GM21447 (cell line): ENCODE data around the gene AATK.

Source experiments
- ATAC-seq: cut with Tn5 transposase; IDR thresholded peaks from one replicate; pipeline ENCODE4 v1.9.1; 2021; ENCODE audit not compliant: unreplicated experiment

The AATK gene

DNA sequence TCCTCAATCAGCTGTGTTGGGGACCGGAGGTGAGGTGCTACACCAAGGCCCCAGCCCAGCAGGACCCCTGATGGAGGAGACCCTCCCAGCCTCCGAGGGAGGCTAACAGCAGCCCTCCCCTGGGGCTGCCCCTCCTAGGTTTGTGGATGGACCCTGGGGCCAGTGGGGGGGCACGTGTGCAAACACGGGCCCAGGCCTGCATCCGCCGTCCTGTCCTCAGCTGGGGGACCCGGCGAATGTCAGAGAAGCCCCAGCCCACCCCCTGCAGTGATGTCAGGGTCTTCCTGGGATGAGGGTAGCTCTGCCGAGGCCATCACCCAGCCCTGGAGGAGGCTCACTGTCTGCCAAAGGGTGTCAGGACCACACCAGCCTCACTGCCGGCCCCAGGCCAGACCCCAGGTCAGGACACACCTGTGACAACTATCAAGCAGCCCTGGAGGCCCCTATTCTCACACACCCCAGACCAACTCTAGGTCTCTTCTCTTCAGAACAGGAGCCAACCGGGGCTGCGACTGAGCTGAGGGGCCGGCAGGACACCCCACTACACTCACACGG lies 30.0 kb upstream of the AATK start:
- ATAC-seq = no peak

DNA sequence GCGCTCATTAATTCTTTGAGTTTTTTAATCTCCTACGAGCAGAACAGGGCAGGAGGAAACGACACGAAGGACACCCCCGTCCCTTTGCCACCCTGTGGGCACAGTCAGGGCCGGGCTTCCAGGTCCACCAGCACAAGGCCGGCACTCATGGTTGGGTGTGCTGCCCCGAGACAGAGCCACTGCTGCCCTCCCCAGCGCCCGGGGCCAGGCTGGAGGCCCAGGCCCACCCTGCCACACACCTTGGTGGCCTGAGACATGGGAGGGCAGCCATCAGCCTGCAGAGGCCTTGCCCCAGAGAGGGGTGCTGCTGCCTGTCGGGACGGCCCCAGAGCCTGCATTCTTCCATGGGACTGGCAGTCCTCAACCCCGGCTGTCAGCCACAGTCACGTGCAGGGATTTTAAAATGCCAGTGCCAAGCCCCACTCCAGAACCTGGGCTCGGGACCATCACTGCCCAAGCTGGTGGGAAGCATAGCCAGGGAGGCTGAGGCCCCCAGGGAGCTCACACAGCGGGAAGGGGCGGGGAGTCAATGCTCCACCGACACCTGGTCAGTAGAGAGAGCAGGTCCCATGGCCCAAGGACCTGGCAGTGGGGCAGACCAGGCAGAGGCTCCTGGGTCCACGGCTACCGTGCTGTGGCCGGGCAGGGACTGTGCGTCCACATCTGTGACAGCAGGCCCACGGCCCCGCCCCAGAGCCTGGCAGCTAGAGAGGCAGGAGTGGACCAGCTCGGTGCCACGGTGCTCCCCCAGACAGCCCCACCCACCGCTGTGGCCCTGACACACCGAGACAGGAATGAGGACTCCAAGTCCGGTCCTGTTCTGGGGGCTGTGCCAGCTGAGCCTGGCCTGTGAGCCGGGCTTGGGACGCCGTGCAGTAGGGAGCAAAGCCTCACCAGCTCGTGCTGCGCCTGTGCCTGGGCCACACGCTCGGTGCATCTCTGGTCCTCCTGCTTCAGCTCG lies 29.2 kb upstream of the AATK start:
- no peak for ATAC-seq

DNA sequence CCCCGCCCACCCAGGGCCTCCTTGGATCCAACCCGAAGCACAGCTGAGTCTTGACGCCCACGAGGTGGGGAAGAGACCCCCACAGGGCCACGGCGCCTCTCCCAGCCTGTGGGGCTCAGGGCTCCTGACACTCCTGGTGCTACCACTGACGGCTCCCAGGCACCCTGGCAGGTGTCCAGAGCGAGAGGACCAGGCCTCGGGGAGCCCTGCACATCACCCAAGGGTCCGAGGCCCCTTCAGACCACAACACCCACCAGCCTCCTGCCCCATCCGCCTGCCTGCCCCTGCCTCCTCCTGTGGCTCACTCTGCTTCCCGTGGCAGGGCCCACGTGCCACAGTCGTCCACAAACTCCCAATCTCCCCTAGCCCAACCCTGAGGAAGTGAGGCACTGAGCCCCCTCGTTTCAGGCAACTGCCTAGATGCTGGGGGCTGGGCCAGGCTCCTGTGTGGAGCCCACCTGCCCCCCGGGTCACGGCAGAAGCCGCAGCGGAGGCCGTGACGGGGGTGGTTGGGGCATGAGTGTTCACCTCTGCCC lies 28.3 kb upstream of the AATK start:
- ATAC-seq = no peak

DNA sequence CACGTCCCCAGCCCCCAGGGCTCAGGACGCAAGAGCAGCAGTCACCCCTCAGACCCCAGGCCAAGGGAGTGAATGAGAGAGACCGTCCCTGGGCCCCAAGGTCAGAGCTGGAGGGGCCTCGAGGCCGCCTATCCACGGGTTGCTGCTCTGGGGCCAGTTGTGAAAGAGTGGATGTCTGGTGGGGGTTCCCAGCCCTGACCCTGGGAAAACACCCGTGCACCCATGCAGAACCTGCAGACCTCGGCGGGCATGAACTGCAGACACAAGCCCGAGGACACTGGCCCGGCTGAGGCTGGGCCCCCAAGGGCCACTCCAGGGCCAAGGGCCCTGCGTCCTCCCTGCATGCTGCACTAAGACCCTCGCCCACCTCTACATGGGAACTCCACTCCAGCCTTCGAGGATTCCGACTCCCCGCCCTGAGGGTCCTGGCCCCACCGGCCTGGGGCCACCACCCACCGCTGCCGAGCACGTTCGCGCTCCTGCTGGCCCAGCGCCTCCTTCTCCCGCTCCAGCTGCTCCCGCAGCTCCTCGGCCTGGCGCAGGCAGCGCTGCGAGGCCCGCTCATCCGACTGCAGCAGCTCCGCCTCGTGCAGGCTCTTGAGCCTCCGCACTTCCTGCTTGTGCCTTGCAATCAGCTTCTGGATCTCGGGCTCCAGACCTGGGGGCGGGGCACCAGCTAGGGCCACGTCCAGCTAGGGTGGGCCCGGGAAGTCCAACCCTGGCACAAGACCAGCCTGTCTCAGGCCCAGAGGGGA lies 27.6 kb upstream of the AATK start:
- no peak for ATAC-seq

DNA sequence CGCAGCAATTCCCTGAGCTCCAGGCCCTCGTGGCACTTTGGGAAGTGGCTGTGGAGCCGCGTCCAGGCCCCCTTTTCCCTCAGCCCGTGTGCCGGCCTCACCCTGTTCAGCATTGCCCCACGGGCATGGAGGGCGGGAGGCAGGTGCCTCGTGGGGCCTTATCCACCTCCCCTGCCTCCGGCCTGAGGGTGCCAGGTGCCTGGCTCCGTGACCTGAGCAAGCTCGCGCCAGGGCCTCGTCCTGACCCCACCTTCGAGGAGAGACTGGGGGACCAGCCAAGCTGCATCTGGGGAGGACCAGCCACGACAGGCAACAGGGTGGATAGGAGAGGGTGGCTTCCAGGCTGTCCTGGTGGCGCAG lies 27.0 kb upstream of the AATK start:
- no peak for ATAC-seq

DNA sequence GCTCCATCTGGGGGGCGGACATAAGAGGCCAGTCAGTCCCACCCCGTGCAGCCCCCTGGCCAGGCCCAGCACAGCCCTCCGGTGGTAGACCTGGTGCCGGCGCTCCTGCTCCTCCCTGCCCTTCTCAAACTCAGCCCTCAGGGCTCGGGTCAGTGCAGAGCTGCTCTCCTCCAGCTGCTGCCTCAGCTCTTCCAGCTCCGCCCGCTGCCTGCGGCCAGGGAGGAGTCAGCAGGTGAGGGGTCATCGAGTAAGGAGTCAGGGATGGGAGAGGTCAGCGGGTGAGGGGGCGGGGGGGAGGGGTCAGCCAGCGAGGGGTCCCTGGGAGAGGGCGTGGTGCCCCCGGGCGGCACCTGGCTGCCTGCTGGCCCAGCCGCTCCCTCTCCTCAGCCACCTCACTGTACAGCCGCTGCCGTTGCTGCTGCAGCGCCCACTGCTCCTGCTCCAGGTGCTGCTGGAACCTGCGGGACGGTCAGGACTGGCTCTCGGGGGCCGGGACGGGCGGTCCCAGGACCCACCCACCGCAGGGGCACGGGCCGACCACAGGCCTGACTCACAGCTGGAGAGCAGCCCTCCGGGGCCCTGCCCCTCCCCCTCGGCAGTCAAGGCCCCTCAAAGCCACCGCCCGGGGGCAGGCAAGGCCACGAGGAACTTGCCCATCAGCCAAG lies 26.5 kb upstream of the AATK start:
- no peak for ATAC-seq

DNA sequence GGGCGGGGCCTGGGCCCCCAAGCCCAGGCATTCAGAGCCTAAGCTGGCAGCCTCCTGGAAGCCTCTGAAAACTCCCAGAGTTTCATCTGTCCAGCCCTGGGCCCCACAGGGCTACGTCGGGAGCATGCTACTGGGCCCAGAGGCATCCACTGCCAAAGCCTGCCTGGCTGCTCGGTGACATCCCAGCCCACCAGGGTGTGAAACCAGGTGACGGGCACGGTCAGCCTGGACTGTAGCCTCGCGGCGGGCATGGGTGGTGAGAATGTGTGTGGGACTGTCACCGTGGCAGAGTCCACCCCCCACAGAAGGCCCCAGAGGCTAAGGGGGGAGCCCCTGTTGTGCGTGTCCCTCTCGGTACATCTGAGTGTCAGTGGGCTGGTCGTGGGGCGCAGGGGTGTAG lies 25.6 kb upstream of the AATK start:
- ATAC-seq = no peak

DNA sequence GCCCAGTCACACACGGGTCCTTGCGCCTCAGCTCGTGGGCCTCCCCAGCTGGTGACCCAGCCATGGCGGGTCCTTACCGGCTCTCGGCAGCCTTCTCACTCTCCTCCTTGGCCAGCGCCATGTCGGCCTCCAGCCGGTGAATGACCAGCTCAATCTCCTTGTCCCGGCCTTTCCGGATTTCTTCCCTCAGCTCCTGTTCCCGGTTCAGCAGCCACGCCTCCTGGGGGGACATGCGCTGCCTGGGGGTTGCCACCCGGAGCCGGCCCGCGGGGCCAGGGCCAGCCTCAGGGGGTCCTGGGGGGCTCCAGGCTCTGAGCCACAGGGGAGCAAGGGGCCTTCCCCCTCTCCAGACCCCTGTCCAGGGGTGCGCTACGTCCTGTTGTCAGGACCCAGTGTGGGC lies 25.1 kb upstream of the AATK start:
- no peak for ATAC-seq

DNA sequence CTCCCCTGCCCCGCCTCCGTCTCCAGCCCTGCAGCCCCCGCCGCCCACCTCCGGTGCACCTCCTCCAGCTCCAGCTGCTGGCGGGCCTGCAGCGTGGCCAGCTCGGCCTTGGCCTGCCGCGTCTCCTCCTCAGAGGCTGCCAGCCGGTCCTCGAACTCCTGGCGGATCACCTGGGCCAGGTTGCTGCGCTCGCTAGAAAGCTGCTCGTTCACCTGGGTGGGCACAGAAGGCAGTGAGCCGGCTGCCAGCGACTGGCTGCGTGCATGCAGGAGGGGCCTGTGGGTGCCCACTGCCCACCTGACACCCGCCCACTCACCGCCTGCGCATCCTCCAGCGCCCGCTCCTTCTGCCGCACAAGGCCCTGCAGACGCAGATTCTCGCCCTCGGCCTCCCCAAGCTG lies 24.6 kb upstream of the AATK start:
- no peak for ATAC-seq

DNA sequence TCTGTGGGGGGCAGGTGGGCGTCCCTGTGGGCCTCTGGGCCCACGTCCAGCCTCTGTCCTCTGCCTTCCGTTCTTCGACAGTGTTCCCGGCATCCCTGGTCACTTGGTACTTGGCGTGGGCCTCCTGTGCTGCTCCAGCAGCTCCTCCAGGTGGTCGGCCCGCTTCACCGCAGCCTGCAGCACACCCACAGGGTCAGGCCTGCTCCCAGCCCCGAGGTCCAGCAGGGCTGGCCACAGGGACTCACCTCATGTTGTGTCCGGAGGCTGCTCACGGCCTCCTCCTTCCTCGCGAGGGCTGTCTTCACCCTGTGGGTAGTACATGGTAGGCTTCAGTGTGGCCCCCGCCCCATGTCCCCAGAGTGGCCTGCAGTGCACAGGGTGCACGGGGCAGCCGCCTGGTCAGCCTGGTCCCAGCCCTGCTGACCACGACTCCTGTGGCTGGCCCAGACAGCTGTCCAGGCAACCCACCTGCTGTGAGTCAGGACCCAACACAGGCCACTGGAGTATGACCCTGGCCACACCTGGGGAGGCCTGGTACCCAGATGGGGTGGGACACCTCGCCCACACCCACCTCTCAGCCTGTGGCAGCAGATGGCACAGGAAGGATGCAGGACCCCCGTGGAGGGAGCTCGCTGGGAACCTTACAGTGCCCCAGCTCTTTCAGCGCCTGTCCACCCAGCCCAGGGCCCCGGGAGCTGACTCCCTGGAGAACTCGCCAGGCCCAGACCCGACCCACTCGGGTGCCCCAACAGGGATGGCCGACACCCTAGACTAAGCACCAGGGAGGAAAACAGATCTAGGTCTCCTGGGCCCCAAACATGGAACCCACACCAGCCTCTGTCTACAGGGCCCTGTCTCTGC lies 23.9 kb upstream of the AATK start:
- no peak for ATAC-seq

DNA sequence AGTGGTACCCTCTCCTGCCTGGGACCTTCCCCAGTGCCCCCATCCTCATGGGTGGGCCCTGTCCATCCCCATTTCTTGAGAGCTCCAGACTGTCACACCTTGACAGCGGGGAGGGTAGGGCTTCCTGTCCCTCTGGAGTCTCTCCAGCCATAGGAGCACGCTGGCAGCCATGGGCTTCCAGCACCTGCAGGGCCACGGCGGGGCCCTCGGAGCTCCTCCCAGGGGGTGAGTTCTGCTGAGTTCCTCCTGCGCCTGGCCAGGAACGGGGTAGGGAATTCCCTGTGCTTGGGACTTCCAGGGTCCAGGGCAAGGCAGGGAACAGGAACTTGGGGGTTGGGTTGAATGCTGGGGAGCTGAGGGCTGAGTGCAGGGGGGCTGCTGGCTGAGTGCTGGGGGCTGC lies 23.0 kb upstream of the AATK start:
- no peak for ATAC-seq

DNA sequence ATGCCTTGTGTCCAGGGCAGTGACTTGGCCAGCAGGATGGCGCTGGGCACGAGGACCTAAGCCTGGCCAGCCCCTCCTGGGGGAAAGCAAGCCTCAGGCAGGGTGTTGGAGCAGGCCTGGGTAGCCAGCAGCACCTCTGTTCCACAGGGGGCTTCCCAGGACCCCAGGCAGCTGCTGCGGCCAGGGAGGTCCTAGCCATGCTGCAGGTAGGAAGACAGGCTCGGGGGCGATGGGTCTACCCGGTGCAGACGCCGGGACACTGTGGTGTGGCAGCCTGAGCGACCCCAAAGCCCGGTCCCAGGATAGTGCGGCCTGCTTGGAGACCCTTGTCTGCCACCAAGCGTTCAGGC lies 22.4 kb upstream of the AATK start:
- no peak for ATAC-seq

DNA sequence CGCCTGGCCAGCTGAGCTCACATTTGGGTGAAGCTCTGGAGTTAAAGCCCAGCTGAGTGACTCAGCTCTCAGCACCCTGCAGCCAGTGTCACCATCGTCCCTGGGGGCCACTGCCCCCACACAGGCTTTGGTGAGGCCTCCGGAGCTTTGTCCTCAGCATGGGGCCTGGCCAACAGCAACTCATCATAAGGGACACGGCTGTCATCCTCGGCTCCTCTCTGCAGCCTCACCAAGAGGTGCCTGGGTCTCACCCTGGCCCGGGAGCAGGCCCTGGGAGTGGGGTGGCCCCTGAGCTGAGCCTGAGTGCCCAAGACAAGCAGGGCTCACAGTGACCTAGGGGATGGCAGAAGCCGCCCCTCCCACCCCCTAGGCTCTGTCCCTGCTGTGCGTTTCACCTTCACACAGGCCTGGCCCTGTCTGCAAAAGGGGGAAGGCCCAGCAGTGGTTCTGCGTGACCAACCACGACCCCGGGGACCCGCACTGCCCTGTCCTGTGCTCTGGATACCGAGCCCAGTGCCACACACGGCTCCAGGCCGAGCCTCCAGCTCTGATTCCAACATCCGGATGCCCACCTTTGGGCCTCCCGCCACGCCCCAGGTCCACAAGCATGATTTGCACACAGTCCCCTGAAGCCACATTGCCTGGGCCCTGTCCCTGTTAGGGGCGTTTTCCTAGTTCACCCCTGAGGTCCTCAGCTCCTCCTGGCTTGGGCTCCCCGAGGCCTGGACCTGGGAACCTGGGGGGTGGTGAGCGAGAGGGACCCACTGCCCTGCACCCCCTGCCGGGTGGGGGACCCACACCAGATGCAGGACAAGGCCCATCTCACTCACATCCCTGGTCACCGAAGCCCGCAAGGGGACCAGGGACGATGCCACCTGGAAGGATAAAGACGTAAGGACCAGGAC lies 21.8 kb upstream of the AATK start:
- ATAC-seq = no peak

DNA sequence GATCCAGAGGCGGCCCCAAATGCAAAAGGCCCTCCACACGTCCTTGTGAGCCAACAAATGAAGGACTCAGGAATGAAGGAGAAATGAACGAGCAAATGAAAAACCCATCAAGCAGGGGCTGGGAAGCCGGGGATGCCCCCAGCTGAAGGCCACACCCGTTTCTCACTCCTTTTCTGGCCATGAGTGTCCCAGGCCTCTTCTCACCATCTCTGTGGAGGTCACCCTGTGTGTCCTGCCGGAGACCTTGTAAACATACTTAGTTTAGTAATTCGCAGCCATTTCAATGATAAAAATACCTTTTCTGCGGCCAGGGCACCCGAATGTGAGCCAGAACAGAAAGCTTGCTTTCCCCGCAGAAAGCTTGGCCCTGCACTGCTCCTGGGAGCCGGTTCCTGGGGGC lies 21.1 kb upstream of the AATK start:
- ATAC-seq = no peak

DNA sequence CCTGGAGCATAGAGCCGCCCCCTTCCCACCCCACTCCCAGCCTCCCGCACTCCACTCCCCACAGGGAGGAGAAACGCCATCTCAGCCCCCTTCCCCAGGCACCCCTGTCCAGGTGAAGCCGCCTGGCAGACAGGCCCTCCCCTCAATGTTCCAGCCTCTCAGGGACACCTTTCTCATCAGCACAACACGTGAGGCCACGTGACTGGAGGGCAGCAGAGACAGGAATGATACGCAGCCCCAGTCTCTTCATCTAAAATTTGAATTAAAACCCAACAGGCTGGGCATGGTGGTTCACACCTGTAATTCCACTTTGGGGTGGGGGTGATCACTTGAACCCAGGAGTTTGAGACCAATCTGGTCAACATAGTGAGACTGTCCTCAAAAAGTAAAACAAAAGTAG lies 20.2 kb upstream of the AATK start:
- ATAC-seq = no peak

DNA sequence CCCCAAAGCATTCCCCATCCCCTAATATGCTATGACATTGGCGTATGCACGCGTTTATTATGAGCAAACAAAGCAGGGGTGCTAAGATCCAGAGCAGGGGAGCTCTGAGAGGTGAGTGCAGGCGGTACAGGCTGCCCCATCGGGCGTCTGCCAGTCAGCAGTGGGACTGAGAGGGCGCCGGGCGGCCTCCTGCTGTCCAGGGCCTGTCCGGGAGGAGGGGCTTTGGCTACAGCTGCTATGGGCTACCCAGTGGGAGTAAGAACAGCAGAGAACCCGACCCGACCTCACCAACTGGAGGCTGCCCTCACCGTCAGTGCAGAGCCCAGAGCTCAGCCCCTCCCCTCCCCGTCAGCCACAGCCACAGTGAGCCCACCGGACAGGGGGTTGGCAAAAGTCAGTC lies 18.5 kb upstream of the AATK start:
- no peak for ATAC-seq

DNA sequence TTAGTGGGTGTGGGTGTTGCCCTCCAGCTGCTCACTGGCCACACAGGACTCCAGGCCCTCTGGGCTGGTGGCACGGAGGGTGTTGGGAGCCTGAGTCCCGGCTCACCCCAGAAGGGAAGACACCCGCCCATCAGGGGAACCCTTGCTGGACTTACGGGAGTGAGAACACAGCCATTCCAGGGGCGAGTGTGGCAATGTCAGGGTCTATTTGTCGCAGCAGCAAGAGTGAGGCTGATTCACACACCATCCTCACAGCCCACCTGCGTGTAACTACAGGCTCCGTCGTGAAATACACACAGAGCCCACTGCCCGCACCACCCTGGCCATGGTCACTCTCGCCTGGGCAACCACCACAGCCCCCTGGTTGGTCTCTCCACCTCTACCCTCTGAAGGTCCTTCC lies 17.8 kb upstream of the AATK start:
- no peak for ATAC-seq

DNA sequence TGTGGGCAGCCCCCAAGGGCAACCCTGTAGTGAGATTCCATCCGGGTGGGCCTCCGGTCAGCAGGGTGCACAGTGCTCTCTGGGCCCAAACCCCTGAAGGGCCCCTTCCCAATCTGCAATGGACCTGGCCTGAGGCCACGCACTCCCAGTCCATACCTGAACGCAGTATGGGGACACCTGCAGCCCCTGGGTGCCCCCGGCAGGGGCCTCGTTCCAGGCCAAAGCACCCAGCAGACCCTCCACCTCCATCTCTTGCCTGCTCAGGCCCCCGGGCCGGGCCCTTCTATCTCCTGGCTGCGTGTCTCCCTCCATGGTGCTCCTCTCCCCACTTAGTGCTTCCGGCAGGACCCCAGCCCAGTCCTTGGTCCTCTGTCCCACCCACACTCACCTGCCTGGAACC lies 17.3 kb upstream of the AATK start:
- no peak for ATAC-seq

DNA sequence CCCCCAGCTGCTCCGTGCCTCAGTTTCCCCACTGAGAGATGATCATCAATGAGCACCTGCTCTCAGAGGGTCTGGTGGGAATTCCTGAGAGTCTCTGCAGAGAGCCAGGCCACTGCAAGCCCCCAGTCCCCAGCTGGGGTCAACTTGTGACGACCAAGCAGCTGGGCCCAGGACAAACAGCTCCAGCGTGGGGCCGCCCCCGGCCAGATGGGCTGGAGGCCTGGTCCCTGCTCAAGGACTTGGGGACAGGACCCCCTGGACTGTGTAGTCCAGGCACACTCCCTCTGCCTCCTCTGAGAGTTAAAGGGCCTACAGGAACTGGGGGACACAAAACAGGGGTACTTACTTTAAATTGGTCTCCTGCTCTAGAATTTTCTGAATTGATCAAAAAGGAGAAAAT lies 16.6 kb upstream of the AATK start:
- ATAC-seq = no peak

DNA sequence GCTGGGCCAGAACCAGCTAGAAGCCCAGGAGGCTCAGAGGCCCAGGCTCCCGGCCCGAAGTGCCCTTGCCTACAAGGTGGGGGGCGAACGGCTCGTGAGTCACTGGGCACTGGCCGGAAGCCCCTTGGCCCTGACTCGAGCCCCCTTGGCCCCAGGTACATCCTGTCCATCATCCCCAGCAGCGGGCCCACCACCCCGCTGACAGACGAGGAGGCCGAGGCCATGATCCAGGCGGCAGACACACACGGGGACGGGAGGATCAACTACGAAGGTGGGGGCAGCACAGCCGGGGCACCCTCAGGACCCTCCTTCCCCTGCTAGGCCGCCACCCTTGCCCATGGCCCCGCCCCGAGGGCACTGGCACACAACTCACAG lies 15.8 kb upstream of the AATK start:
- ATAC-seq = no peak
